GF-D8 (cell line): ENCODE data around the gene NBEA.
"Not testable (repeated sequence)": the region's sequence is repeated elsewhere in the genome, so short reads cannot be mapped to it uniquely, and the experiment has no call there.

Experiments
- DNase-seq: peaks from one replicate; lab custom pipeline; 2025; lab: John Stamatoyannopoulos, UW

NBEA gene

DNA sequence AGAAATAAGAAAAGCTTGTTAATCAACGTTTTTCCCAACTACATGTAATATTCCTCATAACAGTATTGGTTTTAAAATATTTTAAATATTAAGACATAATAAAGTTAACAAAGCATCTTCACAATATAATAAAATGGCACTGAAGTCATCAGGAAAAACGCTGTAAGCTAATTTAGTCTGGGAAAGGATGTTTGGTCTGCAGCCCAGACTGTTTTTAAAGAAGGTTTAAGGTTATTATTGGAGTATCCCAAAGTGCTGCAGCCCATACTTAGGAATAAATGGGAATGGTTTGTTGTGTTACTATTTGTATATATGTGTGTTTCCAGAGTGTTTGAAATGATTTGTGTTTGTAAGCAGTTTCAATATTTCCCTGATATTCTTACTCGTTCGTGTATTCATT lies 727.3 kb downstream of the NBEA start:
- no peak for DNase-seq

DNA sequence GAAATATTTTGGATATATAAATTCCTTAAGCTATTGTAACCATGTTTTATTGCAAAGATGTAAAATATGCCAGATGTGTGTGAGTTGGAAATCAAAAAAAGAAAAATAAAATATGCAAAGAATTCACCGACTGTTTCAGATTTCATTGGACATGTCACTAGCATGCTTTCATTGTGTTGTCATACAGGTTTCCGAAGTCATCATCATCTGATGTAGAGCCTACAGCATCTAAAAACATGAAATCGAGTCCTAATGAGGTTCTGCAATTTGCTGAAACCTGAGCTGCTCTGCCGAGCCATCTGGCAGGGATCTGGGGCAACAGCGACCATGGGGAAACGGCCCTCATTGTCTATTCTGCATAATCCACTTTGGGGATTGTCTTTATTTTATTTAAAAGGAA lies 730.5 kb downstream of the NBEA start:
- no peak for DNase-seq

DNA sequence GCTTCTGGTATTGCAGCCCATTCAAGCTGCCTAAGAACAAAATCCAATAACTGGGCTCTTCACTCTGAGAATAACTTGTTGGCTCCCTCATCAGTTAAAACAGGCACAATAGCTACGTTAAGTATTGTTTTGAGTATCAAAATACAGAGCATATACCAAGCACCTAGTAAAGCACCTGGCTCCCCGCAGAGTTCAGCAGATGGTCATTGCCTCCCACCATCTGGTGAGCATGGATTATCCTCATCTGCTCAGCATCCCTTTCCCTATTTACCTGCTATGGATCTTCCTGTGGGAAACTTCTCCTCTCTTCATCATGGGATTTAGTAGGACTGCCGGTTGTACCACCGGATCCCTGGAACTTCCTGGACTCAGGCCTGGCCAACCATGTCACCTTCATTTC lies 733.6 kb downstream of the NBEA start:
- no peak for DNase-seq

DNA sequence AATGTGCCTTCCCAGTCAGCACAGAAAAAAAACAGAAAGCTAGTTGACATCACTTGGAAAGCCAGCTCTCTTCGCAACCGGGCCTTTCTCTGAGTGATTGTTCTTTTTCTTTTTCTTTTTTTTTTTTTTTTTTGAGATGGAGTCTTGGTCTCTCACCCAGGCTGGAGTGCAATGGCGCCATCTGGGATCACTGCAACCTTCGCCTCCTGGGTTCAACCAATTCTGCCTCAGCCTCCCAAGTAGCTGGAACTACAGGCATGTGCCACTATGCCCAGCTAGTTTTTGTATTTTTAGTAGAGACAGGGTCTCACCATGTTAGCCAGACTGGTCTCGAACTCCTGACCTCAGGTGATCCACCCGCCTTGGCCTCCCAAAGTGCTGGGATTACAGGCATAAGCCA lies 735.8 kb downstream of the NBEA start:
- not testable (repeated sequence) for DNase-seq

DNA sequence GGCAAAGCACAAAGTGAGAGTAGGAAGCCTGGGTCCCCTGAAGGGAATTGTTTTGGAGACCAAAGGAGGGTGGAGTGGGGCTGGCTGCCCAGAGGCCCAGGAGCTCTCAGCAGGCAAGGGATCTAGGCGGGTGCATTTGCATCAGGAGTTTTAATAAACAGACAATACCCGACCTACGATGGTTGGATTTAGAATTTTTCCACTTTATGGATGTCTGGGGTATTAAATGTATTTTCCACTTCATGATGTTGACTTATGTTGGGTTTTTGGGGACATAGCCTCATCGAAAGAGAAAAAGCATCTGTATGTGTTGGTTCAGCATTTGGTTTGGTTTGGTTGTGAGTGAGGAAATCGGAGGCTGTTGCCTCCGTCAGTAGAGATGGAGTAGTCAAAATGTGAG lies 739.6 kb downstream of the NBEA start:
- no peak for DNase-seq

DNA sequence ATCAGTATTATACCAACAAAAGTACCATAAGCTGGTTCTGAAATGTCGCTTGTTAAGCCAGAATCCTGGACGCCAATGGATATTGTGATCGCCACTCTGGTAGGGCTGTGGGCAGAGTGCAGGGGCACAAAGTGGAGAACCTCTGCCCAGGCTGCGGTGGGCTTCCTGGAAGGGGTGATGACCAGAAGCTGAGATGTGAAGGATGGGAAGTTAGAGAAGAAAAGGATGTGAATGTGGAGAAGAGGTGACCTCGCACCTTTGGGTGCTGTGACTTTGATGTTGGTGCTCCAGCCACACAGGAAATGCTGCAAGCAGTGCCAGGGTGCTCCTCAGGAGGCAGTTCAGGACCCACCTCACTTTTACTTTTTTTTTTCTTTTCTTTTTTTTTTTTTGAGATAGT lies 742.4 kb downstream of the NBEA start:
- no peak for DNase-seq

DNA sequence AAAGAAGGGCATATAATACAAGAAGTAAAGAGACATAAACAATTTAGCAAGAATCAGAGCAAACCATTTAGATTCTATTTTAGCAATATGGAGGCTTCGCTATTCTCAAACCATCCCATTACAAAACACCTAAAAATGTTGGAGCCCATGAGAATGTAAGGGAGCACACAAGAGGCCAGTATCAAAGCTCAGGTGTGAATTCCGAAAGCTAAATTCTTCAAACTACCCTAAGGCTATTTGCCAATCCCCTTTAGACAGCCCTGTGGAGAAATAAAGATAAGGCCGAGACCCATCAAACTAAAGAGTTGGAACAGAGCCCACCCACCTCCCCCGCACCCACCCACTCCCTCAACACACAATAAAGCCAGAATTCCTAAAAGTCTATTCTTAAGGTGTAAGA lies 745.3 kb downstream of the NBEA start:
- no peak for DNase-seq

DNA sequence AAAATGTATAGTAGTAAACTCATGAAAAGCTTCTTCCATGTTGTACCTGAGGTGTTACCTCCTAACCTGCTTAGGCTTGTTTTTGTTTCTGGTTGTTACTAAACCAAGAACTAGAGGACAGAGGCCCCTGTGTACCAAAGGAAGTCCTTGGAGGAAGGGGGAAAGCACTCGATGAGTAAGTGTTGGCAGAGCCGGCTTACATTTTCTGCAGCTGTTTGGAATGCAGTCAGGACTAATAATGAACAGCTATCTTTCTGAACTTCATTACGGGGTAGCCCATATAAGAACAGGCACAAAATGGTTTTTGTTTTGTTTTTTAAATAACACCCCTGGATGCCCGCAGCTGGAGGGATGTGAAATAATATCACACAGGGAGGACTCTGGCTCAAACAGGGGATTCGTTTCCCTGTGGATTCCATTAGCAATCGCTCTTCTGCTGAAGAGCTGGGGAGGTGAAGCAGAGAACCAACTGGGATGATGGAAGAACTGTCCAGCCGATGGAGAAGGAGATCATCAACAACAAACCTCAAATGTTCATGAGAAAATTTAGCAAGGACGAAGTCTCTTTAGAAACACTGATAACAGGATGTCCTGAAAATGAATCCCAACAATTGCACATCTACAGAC lies 748.6 kb downstream of the NBEA start:
- DNase-seq, result no peak

DNA sequence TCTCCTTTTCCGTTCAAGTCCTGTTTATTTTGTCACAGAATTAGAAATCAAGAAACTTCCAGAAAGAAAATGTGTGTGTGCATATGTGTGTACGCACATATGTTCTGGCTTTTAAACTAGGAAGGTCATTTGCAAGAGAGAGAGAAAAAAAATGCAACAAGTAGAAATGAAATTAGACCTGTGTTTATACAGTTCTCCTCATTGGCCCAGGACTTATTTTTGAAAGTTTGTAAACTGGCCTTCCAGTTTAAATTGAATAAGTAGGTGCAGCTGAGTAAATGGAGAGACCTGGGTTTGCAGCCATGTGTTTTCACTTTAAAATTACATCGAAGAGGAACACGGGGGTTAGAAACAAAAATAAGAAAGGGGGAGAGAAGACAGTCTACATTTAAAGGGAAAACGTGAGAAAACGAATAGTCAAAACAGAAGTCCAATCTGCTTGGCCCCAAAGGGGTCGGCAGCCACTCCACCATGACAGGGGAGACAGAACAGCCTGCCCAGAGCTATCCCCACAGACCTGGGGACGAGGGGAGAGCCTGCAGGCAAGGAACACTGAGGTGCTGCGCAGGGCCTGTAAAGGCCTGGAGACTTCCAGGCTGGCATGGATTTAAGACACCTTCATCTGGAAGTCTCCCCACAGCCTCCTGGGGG lies 751.2 kb downstream of the NBEA start:
- DNase-seq, result no peak

DNA sequence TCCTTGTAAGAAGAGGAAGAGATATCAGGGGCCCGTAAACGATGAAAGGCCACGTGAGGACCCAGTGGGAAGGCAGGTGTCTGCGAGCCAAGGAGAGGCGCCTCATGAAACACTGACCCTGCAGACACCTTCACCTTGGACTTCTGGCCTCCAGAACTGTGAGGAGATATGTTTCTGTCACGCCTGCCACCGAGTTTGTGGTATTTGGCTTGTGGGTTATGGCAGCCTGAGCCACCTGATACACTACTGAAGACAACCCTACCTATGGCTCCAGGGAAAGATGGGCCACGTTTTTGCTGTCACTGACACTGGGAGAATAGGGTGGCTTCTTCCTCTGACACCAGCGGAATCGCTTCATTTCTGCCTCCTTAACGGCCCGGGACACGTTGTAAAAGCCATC lies 752.0 kb downstream of the NBEA start:
- DNase-seq, result no peak

DNA sequence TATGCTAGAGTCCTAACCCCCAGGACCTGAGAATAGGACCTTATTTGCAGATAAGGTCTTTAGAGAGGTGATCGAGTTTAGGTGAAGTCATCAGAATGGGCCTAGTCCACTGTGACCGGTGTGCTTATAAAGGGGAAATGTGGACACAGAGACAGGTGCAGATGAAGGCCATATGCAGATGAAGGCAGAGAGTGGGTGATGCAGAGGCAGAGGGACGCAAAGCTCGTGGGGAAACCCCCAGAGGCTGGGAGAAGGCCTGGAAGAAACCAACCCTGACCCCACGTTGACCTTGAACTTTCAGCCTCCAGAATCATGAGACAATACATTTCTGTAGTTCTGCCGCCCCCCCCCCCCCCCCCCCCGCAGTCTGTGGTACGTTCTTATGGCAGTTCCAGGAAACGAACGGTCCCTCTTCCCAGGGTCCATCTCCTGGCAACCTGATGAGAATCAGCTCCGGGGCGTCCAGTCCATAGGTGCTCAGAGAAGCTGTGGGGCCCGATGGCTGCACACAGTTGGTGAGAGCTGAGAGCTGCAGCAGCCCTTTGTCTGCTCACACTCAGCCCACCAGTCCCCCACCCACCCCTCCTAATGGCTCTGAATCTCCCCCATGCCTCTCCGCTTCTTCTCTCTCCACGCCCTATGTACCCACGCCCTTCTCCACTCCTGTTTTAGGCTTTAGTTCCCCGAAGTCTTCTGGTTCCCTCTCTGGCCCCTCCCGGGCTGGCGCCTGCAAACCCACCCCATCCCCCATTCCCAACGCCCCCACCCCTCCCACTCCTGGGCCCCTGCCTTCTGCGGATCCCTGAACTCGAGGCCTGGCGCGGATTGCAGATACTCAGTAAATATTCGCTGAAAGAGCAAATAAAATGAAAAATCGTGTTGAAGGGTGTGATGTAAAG lies 752.7 kb downstream of the NBEA start:
- no peak for DNase-seq

DNA sequence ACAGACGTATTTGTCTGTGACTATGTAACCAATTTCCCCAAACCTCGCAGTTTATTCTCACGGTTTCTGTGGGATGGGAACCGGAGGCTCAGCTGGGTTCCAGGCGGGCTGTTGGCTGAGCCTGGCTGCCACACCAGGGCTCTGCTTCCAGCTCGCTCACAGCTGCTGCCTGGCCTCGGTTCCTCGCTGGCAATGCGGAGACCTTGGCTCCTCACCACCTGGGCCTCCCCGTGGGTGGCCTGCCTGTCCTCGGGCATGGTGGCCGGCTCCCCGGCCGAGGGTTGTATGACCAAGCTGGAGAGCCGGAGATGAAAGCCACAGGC lies 753.3 kb downstream of the NBEA start:
- no peak for DNase-seq

DNA sequence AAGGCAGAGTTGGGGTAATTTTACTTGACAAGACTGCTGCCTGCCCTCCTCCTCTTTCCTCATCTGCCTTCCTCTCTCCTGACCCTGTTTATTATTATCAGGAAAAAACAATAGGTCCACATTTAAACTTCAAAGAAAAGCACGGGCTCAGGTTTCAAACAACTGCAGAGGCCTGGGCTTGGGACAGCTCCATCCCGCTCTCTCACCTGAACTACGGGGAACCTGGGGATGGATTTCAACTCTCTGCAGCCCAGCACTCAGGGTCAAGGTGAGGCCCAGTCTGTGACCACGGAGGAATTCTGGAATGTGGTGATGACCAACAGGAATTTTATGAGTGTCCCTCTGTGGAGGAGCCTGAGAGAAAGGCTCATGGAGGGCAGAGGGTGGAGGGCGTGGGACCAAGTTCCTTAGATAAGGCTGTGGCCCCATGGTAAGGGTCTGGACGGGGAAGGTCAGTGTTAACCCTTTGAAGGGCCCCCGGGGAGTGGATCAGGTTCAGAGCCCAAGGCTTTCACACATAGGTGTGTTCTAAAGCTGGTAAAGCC lies 755.2 kb downstream of the NBEA start:
- DNase-seq, result no peak

DNA sequence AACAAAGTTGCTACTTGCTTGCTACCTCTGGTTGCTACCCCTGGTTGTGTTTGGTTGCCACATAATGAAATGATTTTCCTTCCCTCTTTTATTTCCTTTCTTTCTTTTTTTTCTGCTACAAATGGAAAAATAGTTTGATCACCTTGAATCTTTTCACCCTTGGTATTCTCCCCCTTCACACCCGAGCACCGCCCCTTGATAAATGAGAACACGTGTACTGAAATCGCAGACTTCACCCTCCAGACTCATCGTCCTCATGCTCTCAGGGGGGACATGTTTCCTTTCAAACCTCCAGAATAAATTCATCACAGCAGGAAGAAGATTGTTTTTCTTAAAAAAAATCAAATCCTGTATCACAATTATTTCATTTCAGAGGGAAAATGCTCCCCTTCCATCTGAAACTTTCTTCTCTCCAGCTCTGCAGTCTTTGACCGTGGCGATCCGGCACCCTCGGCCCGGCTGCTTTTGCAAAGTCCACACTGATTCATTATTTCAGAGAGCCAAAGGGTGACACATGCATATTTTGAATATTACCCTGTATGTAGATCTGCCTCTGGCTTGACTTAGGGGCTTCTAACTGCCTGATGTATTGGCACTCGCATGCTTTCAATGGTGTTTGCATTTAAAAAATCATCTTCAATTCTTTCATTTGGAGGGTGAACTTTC lies 757.0 kb downstream of the NBEA start:
- DNase-seq, result no peak

DNA sequence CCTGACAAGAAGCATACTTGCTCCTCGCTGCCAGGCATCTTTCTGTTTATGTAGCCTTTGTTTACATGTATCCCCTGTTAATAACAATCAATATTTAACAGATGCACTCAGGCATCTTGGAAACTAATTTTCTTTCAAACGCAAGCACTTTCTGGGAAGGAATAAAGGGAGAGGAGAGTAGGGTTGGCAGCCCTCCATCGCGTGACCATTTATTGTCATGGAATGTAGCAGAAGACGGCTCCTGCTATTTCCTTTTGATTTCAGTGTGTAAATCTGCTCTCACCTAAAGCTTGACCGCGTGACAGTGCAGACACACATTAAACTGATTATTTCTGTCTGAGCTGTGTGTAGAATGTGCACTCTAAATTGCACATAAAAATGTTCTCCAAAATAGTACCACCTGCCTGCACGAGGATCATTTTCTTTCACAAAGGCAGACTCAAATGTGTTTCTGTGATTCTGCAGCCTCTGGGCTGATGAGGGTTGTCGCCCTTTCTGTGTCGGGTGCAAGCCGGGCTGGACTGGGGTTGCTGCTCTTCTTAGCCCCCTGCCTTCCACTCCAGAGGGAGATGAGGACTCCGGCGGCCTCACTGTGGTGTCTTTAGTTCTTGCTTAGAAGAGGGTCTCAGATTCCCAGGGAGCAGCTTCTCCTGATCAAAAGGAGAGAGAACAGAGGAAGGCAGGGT lies 757.9 kb downstream of the NBEA start:
- no peak for DNase-seq

DNA sequence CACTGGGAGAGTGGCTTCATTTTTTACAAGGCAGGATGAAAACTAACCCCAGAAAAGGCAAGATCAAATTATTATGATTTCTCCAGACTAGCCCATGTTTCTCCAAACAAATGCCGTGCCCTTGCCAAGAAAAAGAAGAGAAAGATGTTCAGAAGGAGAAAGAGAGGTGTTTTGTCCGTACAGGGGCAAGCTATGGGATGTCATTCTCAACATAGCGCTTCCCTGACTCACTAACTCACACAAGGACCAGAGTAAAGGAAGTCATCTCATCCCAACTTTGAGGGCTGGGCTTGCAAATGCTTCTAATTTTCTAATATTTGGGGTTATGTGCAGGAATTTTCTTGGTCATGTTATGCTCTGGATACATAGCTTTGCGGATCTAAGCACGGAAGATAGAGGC lies 758.6 kb downstream of the NBEA start:
- DNase-seq, result no peak

DNA sequence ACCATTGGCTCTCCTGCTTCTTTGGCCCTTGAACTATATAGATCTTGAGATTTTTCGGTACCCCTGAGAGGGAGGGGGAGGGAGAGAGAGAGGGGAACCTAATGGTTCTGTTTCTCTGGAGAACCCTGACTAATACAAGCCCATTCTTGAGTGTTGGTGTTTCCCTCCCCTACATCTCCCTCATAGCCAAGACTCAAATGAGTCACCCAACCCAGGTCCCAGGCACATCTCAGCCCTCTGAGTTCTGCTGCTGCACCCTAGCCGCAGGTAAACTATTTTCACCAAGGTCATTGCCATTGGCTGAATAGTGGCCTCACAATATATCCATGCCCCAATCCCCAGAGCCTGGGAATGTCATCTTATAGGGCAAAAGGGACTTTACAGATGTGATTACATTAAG lies 760.2 kb downstream of the NBEA start:
- DNase-seq, result no peak

DNA sequence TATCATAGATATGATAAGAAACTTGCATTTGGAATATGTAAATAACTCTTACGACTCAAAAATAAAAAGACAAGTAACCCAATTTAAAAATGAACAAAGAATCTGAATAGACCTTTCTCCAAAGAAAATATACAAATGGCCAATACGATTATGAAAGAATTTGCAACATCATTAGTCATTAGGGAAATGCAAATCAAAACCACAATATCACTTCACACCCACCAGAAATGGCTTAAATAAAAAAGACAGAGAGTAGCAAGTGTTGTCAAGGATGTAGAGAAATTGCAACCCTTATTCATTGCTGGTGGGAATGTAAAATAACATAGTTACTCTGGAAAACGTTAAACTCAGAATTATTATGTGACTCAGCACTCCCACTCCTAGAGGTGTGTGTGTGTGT lies 761.0 kb downstream of the NBEA start:
- DNase-seq, result no peak

DNA sequence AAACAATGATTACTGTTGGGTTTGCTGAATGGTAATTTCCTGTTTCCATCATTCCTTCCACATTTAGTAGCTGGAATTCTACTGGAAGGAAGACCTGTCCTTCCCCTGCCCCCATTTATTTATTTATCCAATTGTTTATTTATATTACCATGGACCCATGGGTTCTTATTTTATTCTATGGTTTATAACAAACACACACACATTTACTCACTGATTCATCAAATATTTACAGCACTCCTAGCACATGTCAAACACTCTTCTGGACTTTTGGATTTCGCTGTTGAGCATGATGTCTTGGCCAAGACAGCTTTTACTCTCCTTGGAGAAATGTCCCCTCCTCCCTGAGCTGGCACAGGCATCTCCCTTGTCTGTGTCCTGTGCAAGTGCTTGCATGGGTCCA lies 762.3 kb downstream of the NBEA start:
- no peak for DNase-seq

DNA sequence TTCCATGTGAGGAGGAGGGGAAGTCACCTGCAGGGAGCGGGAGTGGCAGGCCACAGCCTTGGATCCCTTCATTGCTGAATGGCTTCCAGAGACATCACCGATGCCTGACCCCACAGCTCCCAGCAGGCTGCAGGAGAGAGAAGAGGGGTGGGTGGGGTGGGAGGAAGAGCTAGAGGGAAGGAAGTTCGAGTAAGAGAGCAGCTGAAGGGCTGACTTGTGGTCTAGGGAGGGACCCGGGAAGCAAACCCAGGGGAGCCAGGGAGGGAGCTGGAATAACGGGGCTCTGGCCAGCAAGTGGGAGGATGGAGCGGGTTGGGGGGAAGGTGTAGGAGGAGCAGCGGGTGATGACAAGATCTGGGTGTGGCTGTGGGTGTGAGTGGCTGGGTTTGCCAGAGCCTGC lies 764.2 kb downstream of the NBEA start:
- no peak for DNase-seq

DNA sequence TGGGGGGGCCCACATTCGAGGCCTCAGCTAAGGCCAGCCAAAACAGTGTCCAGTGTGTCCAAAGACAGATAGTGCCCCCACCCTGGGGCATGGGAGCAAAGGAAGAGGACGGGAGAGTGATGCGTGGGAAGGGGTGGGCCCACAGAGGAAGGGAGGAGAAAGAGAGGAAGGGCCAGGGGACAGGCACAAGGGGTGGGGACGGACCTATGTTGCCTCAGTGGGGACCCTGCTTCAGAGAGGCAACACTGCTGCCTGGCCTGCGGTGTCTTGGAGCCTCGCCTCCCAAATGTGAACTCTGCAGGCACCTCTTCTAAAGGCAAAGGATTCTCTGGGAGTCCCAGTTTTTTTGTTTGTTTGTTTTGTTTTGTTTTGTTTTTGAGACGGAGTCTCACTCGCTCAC lies 764.7 kb downstream of the NBEA start:
- no peak for DNase-seq

DNA sequence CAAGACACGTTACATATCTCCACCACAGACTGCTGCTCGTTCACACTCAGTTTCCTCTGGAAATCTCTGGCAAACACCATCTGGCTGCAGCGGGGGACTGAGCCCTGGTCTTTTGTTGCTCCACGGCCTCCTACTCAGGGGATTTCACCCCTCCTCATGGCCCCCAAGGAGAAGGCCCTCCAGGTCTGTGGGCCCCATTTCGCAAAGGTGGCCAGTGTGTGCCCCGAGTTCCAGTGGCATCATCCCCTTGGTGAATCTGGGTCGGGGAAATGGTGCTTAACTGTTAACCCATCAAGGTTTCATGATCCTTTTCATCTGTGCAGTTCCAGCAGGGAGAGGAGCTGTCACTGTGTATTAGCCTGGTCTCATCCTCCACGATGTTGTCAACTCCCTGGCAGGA lies 769.8 kb downstream of the NBEA start:
- no peak for DNase-seq
